SK-N-SH (cell line): ENCODE data around the gene RPAP2. TPM values are rescaled to one million over a fixed set of nuclear protein-coding genes. Genes with fewer than 3 reads are reported as not detected.

ENCODE experiments used
- CTCF ChIA-PET: fragments of 300-600, 350-600 bp; formaldehyde crosslinking; extraction: SDS; loops from one replicate; lab custom pipeline; 2021; lab: Yijun Ruan, JAX
- POLR2A ChIA-PET: fragments of 350-600 bp; sonication (Branson Sonifier 250); formaldehyde crosslinking; extraction: SDS; loops from one replicate; lab custom pipeline; 2020; ENCODE audit warnings: antibody characterized with exemption, inconsistent platforms; lab: Yijun Ruan, JAX
- DNase-seq: peaks from one replicate; pipeline ENCODE4 v3.0.0; 2012
- H2AFZ ChIP-seq: fragments of 200-600 bp; sonication (generic); 2 replicates; pipeline ENCODE4 v1.8.1; 2016; ENCODE audit warnings: antibody characterized with exemption, mild to moderate bottlenecking, low read depth
- H3F3A ChIP-seq: fragments of 200-600 bp; sonication (generic); replicated peaks from 2 replicates; pipeline ENCODE3; 2016; ENCODE audit warnings: antibody characterized with exemption, mild to moderate bottlenecking; ENCODE audit not compliant: insufficient read depth
- H3K27ac ChIP-seq, 2 experiments: fragments of 200-500 bp in 1 of 2; fragments of 200-600 bp in 1 of 2; sonication (Bioruptor generic) in 1 of 2; sonication (generic), shearing (Covaris generic) in 1 of 2; 2 replicates each; pipeline versions ENCODE4 v1.5.1 to v1.6.1; 2014 to 2016; ENCODE audit warnings: low read depth in 2 of 2, inconsistent platforms in 1 of 2, low read length in 1 of 2, mild to moderate bottlenecking in 1 of 2, mixed read lengths in 1 of 2
- H3K27me3 ChIP-seq: fragments of 200-600 bp; sonication (generic), shearing (Covaris generic); 2 replicates; pipeline ENCODE4 v1.6.1; 2016; ENCODE audit warnings: mixed run types; ENCODE audit not compliant: insufficient read depth
- H3K36me3 ChIP-seq, 2 experiments: fragments of 200-500 bp in 1 of 2; fragments of 200-600 bp in 1 of 2; sonication (Bioruptor generic) in 1 of 2; sonication (generic) in 1 of 2; replicated peaks in 1 of 2; 2 replicates each; pipeline versions ENCODE3 to v1.5.1; 2014 to 2016; ENCODE audit warnings: low read length in 1 of 2, mild to moderate bottlenecking in 1 of 2; ENCODE audit not compliant: insufficient read depth in 2 of 2, control insufficient read depth in 1 of 2
- H3K4me1 ChIP-seq, 2 experiments: fragments of 200-500 bp in 1 of 2; fragments of 200-600 bp in 1 of 2; sonication (Bioruptor generic) in 1 of 2; sonication (generic), shearing (Covaris generic) in 1 of 2; 2 replicates each; pipeline versions ENCODE4 v1.5.1 to v1.6.1; 2014 to 2016; ENCODE audit warnings: low read depth in 1 of 2, low read length in 1 of 2, mixed run types in 1 of 2; ENCODE audit not compliant: insufficient read depth in 2 of 2, control insufficient read depth in 1 of 2
- H3K4me2 ChIP-seq: fragments of 200-600 bp; sonication (generic), shearing (Covaris generic); 2 replicates; pipeline ENCODE4 v1.6.1; 2017; ENCODE audit warnings: mixed run types
- H3K4me3 ChIP-seq, 2 experiments: fragments of 200-500 bp in 1 of 2; fragments of 200-600 bp in 1 of 2; sonication (Bioruptor generic) in 1 of 2; sonication (generic), shearing (Covaris generic) in 1 of 2; 2 replicates each; pipeline versions ENCODE4 v1.5.1 to v1.8.1; 2014 to 2016; ENCODE audit warnings: low read depth in 2 of 2, inconsistent platforms in 1 of 2, low read length in 1 of 2, mild to moderate bottlenecking in 1 of 2, mixed read lengths in 1 of 2, moderate library complexity in 1 of 2
- H3K79me2 ChIP-seq: fragments of 200-600 bp; sonication (generic); 2 replicates; pipeline ENCODE4 v1.8.1; 2017; ENCODE audit warnings: mild to moderate bottlenecking; ENCODE audit not compliant: insufficient read depth
- H3K9ac ChIP-seq: fragments of 200-600 bp; sonication (generic); 2 replicates; pipeline ENCODE4 v1.6.1; 2017; ENCODE audit warnings: mixed run types
- H3K9me2 ChIP-seq: fragments of 200-600 bp; sonication (generic); 2 replicates; pipeline ENCODE4 v1.6.1; 2017; ENCODE audit warnings: mixed run types
- H3K9me3 ChIP-seq: fragments of 200-600 bp; sonication (generic); 2 replicates; pipeline ENCODE4 v1.6.1; 2017; ENCODE audit warnings: mixed run types, mild to moderate bottlenecking, moderate library complexity
- H4K20me1 ChIP-seq: fragments of 200-600 bp; sonication (generic); 2 replicates; pipeline ENCODE4 v1.6.1; 2017; ENCODE audit warnings: mild to moderate bottlenecking, mixed run types; ENCODE audit not compliant: insufficient read depth
- CHD2 ChIP-seq: fragments of 150-350 bp; IDR thresholded peaks from 2 replicates; pipeline ENCODE4 v1.6.1; 2018; ENCODE audit warnings: low read length; ENCODE audit not compliant: partially characterized antibody
- CTCF ChIP-seq: fragments of 200-600 bp; sonication (generic); IDR thresholded peaks from 2 replicates; pipeline ENCODE4 v1.6.1; 2017; ENCODE audit warnings: antibody characterized with exemption, mild to moderate bottlenecking, moderate library complexity
- EP300 ChIP-seq, 2 experiments: IDR thresholded peaks; 2 replicates each; pipeline versions ENCODE4 v1.4.0 to v1.6.1; 2012; ENCODE audit warnings: borderline replicate concordance in 1 of 2, low read depth in 1 of 2, low read length in 1 of 2
- FOSL2 ChIP-seq: IDR thresholded peaks from 2 replicates; pipeline ENCODE4 v1.4.0; 2012; ENCODE audit warnings: low read depth, mild to moderate bottlenecking, moderate library complexity, borderline replicate concordance
- GABPA ChIP-seq: IDR thresholded peaks from 2 replicates; pipeline ENCODE4 v1.4.0; 2012; ENCODE audit warnings: low read depth, mild to moderate bottlenecking
- JUND ChIP-seq: IDR thresholded peaks from 2 replicates; pipeline ENCODE4 v1.4.0; 2012
- MAX ChIP-seq: IDR thresholded peaks from 2 replicates; pipeline ENCODE4 v1.4.0; 2012; ENCODE audit warnings: low read depth
- MXI1 ChIP-seq: IDR thresholded peaks from 2 replicates; pipeline ENCODE4 v1.6.1; 2012; ENCODE audit warnings: mild to moderate bottlenecking, low read depth, low read length, improper control_type of control experiment
- PBX3 ChIP-seq: IDR thresholded peaks from 2 replicates; pipeline ENCODE4; 2012
- POLR2AphosphoS5 ChIP-seq: IDR thresholded peaks from 2 replicates; pipeline ENCODE4 v1.6.1; 2012; ENCODE audit warnings: low read depth, low read length
- RCOR1 ChIP-seq: fragments of 150-350 bp; IDR thresholded peaks from 2 replicates; pipeline ENCODE4 v1.6.1; 2017; ENCODE audit warnings: antibody characterized with exemption, low read length
- RFX5 ChIP-seq: IDR thresholded peaks from 2 replicates; pipeline ENCODE4 v1.6.1; 2012; ENCODE audit warnings: mild to moderate bottlenecking, improper control_type of control experiment, low read length
- SIN3A ChIP-seq: IDR thresholded peaks from 2 replicates; pipeline ENCODE4 v1.6.1; 2012; ENCODE audit warnings: low read depth, mild to moderate bottlenecking, low read length, moderate library complexity, borderline replicate concordance
- SMC3 ChIP-seq: IDR thresholded peaks from 2 replicates; pipeline ENCODE4 v1.6.1; 2012; ENCODE audit warnings: low read depth, low read length, improper control_type of control experiment
- TCF12 ChIP-seq: IDR thresholded peaks from 2 replicates; pipeline ENCODE4 v1.4.0; 2012
- TEAD4 ChIP-seq: IDR thresholded peaks from 2 replicates; pipeline ENCODE4 v1.4.0; 2012; ENCODE audit warnings: mild to moderate bottlenecking, borderline replicate concordance; ENCODE audit not compliant: insufficient read depth
- USF1 ChIP-seq: IDR thresholded peaks from 2 replicates; pipeline ENCODE4 v1.4.0; 2012; ENCODE audit warnings: low read depth, borderline replicate concordance
- WGBS: methylation state at CpG from one replicate; pipeline ENCODE4 v1.1.6; 2017; ENCODE audit warnings: low lambda C conversion rate; 5-methylcytosine and 5-hydroxymethylcytosine counted together
- polyA plus RNA-seq, 3 experiments: library from polyadenylated mRNA; depleted of rRNA; stranded (reverse); fragments of >200 nt; gene quantifications; 2 replicates each; pipeline ENCODE4 v1.2.3, GENCODE V29; 2012

The RPAP2 gene
- polyA plus RNA-seq, 1 of the 3 experiments (the other 2 are of a cell fraction), result 3.4 TPM

GRCh38 chr1:92411511-92411910, 112.7 kb downstream of the RPAP2 start:
- H2AFZ ChIP-seq, result no peak overlapping the region
- H3K36me3 ChIP-seq, result no peaks in the 10 kb centered on the region
- H3F3A ChIP-seq, result no peaks in the 10 kb centered on the region
- H3K9me2 ChIP-seq, result no peaks in the 10 kb centered on the region
- ChIA-PET POLR2A (no interaction called here), CTCF (no interaction called here)
- no peaks in the 10 kb centered on the region for H4K20me1 ChIP-seq
- H3K79me2 ChIP-seq, result no peaks in the 10 kb centered on the region
- H3K9me3 ChIP-seq, result no peaks in the 10 kb centered on the region
- H3K4me3 ChIP-seq, result no peak overlapping the region
- no peak overlapping the region for H3K4me2 ChIP-seq
- no peak overlapping the region for H3K9ac ChIP-seq
- no peak overlapping the region for H3K27ac ChIP-seq
- DNase-seq, result no peak
- no peaks in the 10 kb centered on the region for H3K4me1 ChIP-seq
- TF ChIP-seq SIN3A (no peak), RFX5 (no peak), MXI1 (no peak), SMC3 (no peak), TEAD4 (no peak), EP300 (IDR thresholded peaks at IDR 0.05; ENCODE audit: borderline replicate concordance in 1 of 2, low read depth in 1 of 2, low read length in 1 of 2) (no peak), POLR2AphosphoS5 (no peak), TCF12 (peak; percentile 59; the same call in 1 of the 2 replicates), CHD2 (no peak), MAX (no peak), PBX3 (no peak), CTCF (no peak), RCOR1 (no peak), JUND (no peak), USF1 (no peak), FOSL2 (peak; percentile 15; the same call in 1 of the 2 replicates), GABPA (no peak)
- H3K27me3 ChIP-seq, result no peaks in the 10 kb centered on the region
- 59% methylated on average over 1 of the region's 1 CpG for WGBS
